Iris pigment epithelial cell (primary cell): ENCODE data around the gene OR4D1.

Source experiments
- DNase-seq: peaks from one replicate; pipeline ENCODE4 v3.0.0-alpha.2; 2011; ENCODE audit warnings: low read depth

Gene OR4D1

GRCh38 chr17:58153671-58154070, 5.5 kb downstream of the OR4D1 start:
- DNase-seq: no peak

GRCh38 chr17:58156839-58157803, 8.9 kb downstream of the OR4D1 start:
- DNase-seq: peak; percentile 8

GRCh38 chr17:58158181-58158580, 10.0 kb downstream of the OR4D1 start:
- DNase-seq: no peak

GRCh38 chr17:58161566-58161965, 13.4 kb downstream of the OR4D1 start:
- DNase-seq: no peak

GRCh38 chr17:58165981-58166380, 17.8 kb downstream of the OR4D1 start:
- DNase-seq: no peak

GRCh38 chr17:58166682-58167081, 18.5 kb downstream of the OR4D1 start, which contains the start of gene OR4D2:
OR4D2 (plus strand) TSS chr17:58166982; CDS start chr17:58169656, 2,674 bp downstream.
- DNase-seq: no peak

- no peak for DNase-seq
Observed at GRCh38 chr17:58170622-58171021, 22.4 kb downstream of the OR4D1 start.

- DNase-seq: peak; percentile 46
Observed at GRCh38 chr17:58172369-58173071, 24.3 kb downstream of the OR4D1 start.

GRCh38 chr17:58174871-58175270, 26.7 kb downstream of the OR4D1 start:
- DNase-seq: no peak

GRCh38 chr17:58176200-58176599, 28.0 kb downstream of the OR4D1 start:
- DNase-seq: peak; percentile 28

GRCh38 chr17:58181796-58182195, 33.6 kb downstream of the OR4D1 start:
- no peak for DNase-seq

- no peak for DNase-seq
Observed at GRCh38 chr17:58183514-58183913, 35.3 kb downstream of the OR4D1 start.

GRCh38 chr17:58184308-58184985, 36.3 kb downstream of the OR4D1 start:
- peak; percentile 73 for DNase-seq

GRCh38 chr17:58184986-58185761, 37.0 kb downstream of the OR4D1 start:
- no peak for DNase-seq

- no peak for DNase-seq
Observed at GRCh38 chr17:58186591-58186990, 38.4 kb downstream of the OR4D1 start.

GRCh38 chr17:58187063-58187462, 38.9 kb downstream of the OR4D1 start:
- DNase-seq: no peak

GRCh38 chr17:58187675-58188074, 39.5 kb downstream of the OR4D1 start:
- no peak for DNase-seq

- DNase-seq: peak; percentile 86
Observed at GRCh38 chr17:58189436-58190146, 41.4 kb downstream of the OR4D1 start.

GRCh38 chr17:58191241-58191896, 43.2 kb downstream of the OR4D1 start:
- no peak for DNase-seq

GRCh38 chr17:58192612-58193011, 44.4 kb downstream of the OR4D1 start, which contains the start of gene EPX:
EPX (plus strand) TSS chr17:58192726; CDS start chr17:58192847, 121 bp downstream.
- DNase-seq: no peak
